Tibial artery (tissue), 4 donors: ENCODE data around the gene AK8.

ENCODE experiments used
- DNase-seq, 2 donors: peaks; one replicate each; pipeline ENCODE4 v3.0.0-alpha.2; 2019
- H3K27ac ChIP-seq, 2 donors: fragments of 200-600 bp; sonication (generic) in 1 of 2; 1 replicate in 1 of 2; 2 replicates in 1 of 2; pipeline ENCODE4 v1.5.1; 2018 to 2019; ENCODE audit warnings: mild to moderate bottlenecking in 1 of 2
- H3K27me3 ChIP-seq, 2 donors: fragments of 200-600 bp; sonication (generic) in 1 of 2; one replicate each; pipeline versions ENCODE4 v1.5.1 to v1.6.0; 2016 to 2019
- H3K36me3 ChIP-seq, 3 donors: fragments of 200-600 bp; sonication (generic) in 2 of 3; one replicate each; pipeline ENCODE4 v1.5.1; 2016 to 2019; ENCODE audit warnings: mild to moderate bottlenecking in 2 of 3
- H3K4me1 ChIP-seq, 4 donors: fragments of 200-600 bp; sonication (generic) in 2 of 4; 1 replicate in 3 of 4; 2 replicates in 1 of 4; pipeline ENCODE4 v1.5.1; 2016 to 2019
- H3K4me3 ChIP-seq, 2 donors: fragments of 200-600 bp; sonication (generic) in 1 of 2; 1 replicate in 1 of 2; 2 replicates in 1 of 2; pipeline ENCODE4 v1.5.1; 2018 to 2019; ENCODE audit warnings: mild to moderate bottlenecking in 2 of 2
- H3K9me3 ChIP-seq, 3 donors: fragments of 200-600 bp; sonication (generic) in 1 of 3; one replicate each; pipeline ENCODE4 v1.5.1; 2016 to 2019
- CTCF ChIP-seq, 2 experiments: fragments of 200-600 bp in 1 of 2; fragments of 450-650 bp in 1 of 2; IDR thresholded peaks; one replicate each; pipeline ENCODE4 v1.5.1; 2017 to 2019; ENCODE audit warnings: antibody characterized with exemption in 2 of 2, mild to moderate bottlenecking in 1 of 2, moderate library complexity in 1 of 2
- intact Hi-C: fragments of 100-400 bp; cut with DNase I; formaldehyde crosslinking; loops from one replicate; pipeline ENCODE4 v1.15.0; 2023; ENCODE audit warnings: low total_unique reads

The AK8 gene

DNA sequence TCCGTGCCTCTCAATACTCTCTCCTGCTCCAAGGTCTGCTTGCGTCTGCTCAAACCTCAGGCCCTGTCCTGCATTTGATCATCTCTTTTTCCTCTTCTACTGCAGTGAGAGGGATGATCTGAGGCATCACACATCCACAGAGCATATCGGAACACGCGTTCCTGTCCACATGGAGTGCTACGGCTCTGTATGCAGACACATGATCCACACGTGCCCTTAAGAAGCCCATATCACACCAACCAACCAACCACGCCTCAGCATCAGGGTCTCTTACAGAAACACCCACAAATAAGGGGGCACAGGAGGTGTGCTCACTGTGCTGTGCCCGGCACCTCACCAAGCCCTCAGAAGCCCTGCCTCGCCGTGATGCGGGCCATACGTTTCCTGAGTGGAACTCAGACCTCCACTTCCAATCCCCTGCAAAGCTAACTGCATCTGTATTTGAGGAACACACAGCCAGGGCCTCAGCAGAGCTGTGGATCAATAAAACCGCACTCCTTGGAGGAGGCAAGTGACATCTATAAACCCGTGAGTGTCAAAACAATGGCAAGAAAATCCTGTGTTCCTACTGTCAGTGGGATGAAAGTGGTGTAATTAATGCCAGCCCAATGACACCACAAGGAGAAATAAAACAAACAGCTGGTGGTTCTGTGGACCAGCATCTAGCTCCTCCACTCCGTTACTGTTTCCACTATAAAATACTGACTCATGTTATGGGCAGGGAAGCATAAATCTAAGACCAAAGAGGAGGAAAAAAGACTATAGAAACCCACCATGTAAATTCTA is 40.4 kb downstream of the AK8 start:
- Histone ChIP-seq H3K27me3 (peaks cover 0 to 9% of the 10 kb centered on the region in 2 donors), H3K4me1 (no peaks in the 10 kb centered on the region), H3K36me3 (no peaks in the 10 kb centered on the region), H3K27ac (no peak overlapping the region), H3K4me3 (no peak overlapping the region), H3K9me3 (no peaks in the 10 kb centered on the region)
- peak in 1 of 2 donors; percentile 10 for DNase-seq
- TF ChIP-seq CTCF (IDR thresholded peaks at IDR 0.05): no peak
- intact Hi-C loops: no loop called here

- Histone ChIP-seq H3K4me3 (no peak overlapping the region), H3K4me1 (no peaks in the 10 kb centered on the region), H3K27me3 (peaks cover 0 to 9% of the 10 kb centered on the region in 2 donors), H3K9me3 (no peaks in the 10 kb centered on the region), H3K36me3 (no peaks in the 10 kb centered on the region), H3K27ac (no peak overlapping the region)
- intact Hi-C loops: no loop called here
- no peak for DNase-seq
- no peak for TF ChIP-seq CTCF (IDR thresholded peaks at IDR 0.05)
Observed at GRCh38 chr9:132834343-132834742, 43.7 kb downstream of the AK8 start.

- no peaks in the 10 kb centered on the region for H3K4me1 ChIP-seq
- no peak for TF ChIP-seq CTCF (IDR thresholded peaks at IDR 0.05)
- intact Hi-C loops: no loop called here
- H3K4me3 ChIP-seq: no peak overlapping the region
- DNase-seq: peak in 1 of 2 donors; percentile 41
- no peaks in the 10 kb centered on the region for H3K36me3 ChIP-seq
- no peak overlapping the region for H3K27ac ChIP-seq
- H3K27me3 ChIP-seq: peaks cover 0 to 9% of the 10 kb centered on the region in 2 donors
- H3K9me3 ChIP-seq: no peaks in the 10 kb centered on the region
Observed at GRCh38 chr9:132833550-132834121, 44.4 kb downstream of the AK8 start.

DNA sequence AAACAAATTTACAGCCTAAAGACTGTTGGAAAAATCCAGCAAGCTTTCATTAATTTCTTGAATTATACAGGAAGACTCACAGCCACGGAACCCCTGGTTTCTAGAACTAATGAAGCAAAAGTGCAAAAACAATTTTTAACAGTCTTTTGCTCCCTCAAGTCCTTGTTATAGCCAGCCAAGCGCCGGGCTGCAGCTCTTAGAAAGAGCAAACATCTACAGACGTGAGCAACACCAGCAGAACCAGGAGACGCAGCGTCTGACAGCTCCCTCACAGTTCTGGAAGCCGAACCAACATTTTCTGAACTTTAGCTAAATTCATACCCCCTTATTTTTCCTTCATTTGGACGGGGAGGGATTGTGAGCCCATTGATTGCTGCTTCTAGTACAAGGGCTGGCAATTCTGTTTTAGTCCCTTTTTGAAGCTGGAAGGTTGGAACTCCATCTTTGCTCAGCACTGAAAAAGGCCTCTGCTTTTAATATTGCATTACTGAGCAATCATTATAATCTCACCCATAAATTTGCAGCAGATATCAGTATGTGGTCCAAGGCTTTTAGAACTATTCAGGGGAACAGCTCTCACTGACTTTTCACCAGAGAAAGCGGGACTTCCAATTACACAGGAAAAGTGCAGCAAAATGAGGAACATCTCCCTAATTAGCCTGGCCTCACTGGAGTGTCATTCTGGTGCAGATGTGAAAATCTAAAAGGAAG is 45.8 kb downstream of the AK8 start:
- no peak overlapping the region for H3K4me3 ChIP-seq
- H3K27me3 ChIP-seq: peaks cover 0 to 14% of the 10 kb centered on the region in 2 donors
- peak in 1 of 2 donors; percentile 28 for DNase-seq
- H3K9me3 ChIP-seq: no peaks in the 10 kb centered on the region
- TF ChIP-seq CTCF (IDR thresholded peaks at IDR 0.05): no peak
- H3K36me3 ChIP-seq: no peaks in the 10 kb centered on the region
- intact Hi-C loops: no loop called here
- no peak overlapping the region for H3K27ac ChIP-seq
- no peaks in the 10 kb centered on the region for H3K4me1 ChIP-seq

GRCh38 chr9:132828201-132828770 is 49.8 kb downstream of the AK8 start:
- Histone ChIP-seq H3K9me3 (no peaks in the 10 kb centered on the region), H3K27me3 (peaks cover 0 to 21% of the 10 kb centered on the region in 2 donors), H3K27ac (no peak overlapping the region), H3K36me3 (peaks cover 0 to 8% (median 0%) of the 10 kb centered on the region in 3 donors), H3K4me1 (no peaks in the 10 kb centered on the region), H3K4me3 (no peak overlapping the region)
- no peak for TF ChIP-seq CTCF (IDR thresholded peaks at IDR 0.05)
- intact Hi-C loops: no loop called here
- DNase-seq: peak in 1 of 2 donors; percentile 13
